Measurements from ENCODE around the gene SPAG6.

The SPAG6 gene

GRCh38 chr10:22329150-22329549, 16.1 kb upstream of the SPAG6 start:
- FAIRE-seq = no peak
- no peak for DNase-seq (ENCODE audit: insufficient read length, low spot score)
- no peak for TF ChIP-seq PAX5 (IDR thresholded peaks at IDR 0.05; ENCODE audit: insufficient read depth, low read length, severe bottlenecking)
- no peak for TF ChIP-seq POLR2AphosphoS5 (IDR thresholded peaks at IDR 0.05; ENCODE audit: low read depth, low read length)
- no peak for TF ChIP-seq POLR2A (IDR thresholded peaks at IDR 0.05; ENCODE audit: low read depth, low read length)
- TF ChIP-seq SPI1 (IDR thresholded peaks at IDR 0.05; ENCODE audit: low read depth, low read length) = no peak
- no peak for TF ChIP-seq POU2F2 (IDR thresholded peaks at IDR 0.05; ENCODE audit: low read depth, low read length)
- no peak for TF ChIP-seq TAF1 (IDR thresholded peaks at IDR 0.05; ENCODE audit: low read depth, low read length)

GRCh38 chr10:22332116-22332692, 13.1 kb upstream of the SPAG6 start:
- DNase-seq (ENCODE audit: insufficient read length, low spot score) = no peak
- TF ChIP-seq POLR2AphosphoS5 (IDR thresholded peaks at IDR 0.05; ENCODE audit: low read depth, low read length) (no peak), SPI1 (IDR thresholded peaks at IDR 0.05; ENCODE audit: low read depth, low read length) (no peak), PAX5 (IDR thresholded peaks at IDR 0.05; ENCODE audit: insufficient read depth, low read length, severe bottlenecking) (no peak), TAF1 (IDR thresholded peaks at IDR 0.05; ENCODE audit: low read depth, low read length) (no peak), POLR2A (IDR thresholded peaks at IDR 0.05; ENCODE audit: low read depth, low read length) (no peak), POU2F2 (IDR thresholded peaks at IDR 0.05; ENCODE audit: low read depth, low read length) (no peak)
- no peak for FAIRE-seq

GRCh38 chr10:22333167-22333974, 11.9 kb upstream of the SPAG6 start:
- TF ChIP-seq POU2F2 (IDR thresholded peaks at IDR 0.05; ENCODE audit: low read depth, low read length) (no peak), PAX5 (IDR thresholded peaks at IDR 0.05; ENCODE audit: insufficient read depth, low read length, severe bottlenecking) (no peak), TAF1 (IDR thresholded peaks at IDR 0.05; ENCODE audit: low read depth, low read length) (no peak), SPI1 (IDR thresholded peaks at IDR 0.05; ENCODE audit: low read depth, low read length) (no peak), POLR2AphosphoS5 (IDR thresholded peaks at IDR 0.05; ENCODE audit: low read depth, low read length) (no peak), POLR2A (IDR thresholded peaks at IDR 0.05; ENCODE audit: low read depth, low read length) (no peak)
- FAIRE-seq = peak; percentile 72
- DNase-seq (ENCODE audit: insufficient read length, low spot score) = no peak

- DNase-seq (ENCODE audit: insufficient read length, low spot score) = no peak
- no peak for TF ChIP-seq POU2F2 (IDR thresholded peaks at IDR 0.05; ENCODE audit: low read depth, low read length)
- no peak for TF ChIP-seq SPI1 (IDR thresholded peaks at IDR 0.05; ENCODE audit: low read depth, low read length)
- no peak for TF ChIP-seq TAF1 (IDR thresholded peaks at IDR 0.05; ENCODE audit: low read depth, low read length)
- TF ChIP-seq POLR2A (IDR thresholded peaks at IDR 0.05; ENCODE audit: low read depth, low read length) = no peak
- no peak for TF ChIP-seq POLR2AphosphoS5 (IDR thresholded peaks at IDR 0.05; ENCODE audit: low read depth, low read length)
- no peak for TF ChIP-seq PAX5 (IDR thresholded peaks at IDR 0.05; ENCODE audit: insufficient read depth, low read length, severe bottlenecking)
- FAIRE-seq = no peak
Measured at GRCh38 chr10:22333975-22334282, 11.4 kb upstream of the SPAG6 start.

GRCh38 chr10:22334414-22335172, 10.7 kb upstream of the SPAG6 start:
- FAIRE-seq (no peak), DNase-seq (ENCODE audit: insufficient read length, low spot score) (no peak)
- TF ChIP-seq SPI1 (IDR thresholded peaks at IDR 0.05; ENCODE audit: low read depth, low read length) = no peak
- TF ChIP-seq POLR2AphosphoS5 (IDR thresholded peaks at IDR 0.05; ENCODE audit: low read depth, low read length) = no peak
- no peak for TF ChIP-seq PAX5 (IDR thresholded peaks at IDR 0.05; ENCODE audit: insufficient read depth, low read length, severe bottlenecking)
- no peak for TF ChIP-seq POLR2A (IDR thresholded peaks at IDR 0.05; ENCODE audit: low read depth, low read length)
- no peak for TF ChIP-seq POU2F2 (IDR thresholded peaks at IDR 0.05; ENCODE audit: low read depth, low read length)
- no peak for TF ChIP-seq TAF1 (IDR thresholded peaks at IDR 0.05; ENCODE audit: low read depth, low read length)

- TF ChIP-seq SPI1 (IDR thresholded peaks at IDR 0.05; ENCODE audit: low read depth, low read length) (no peak), POLR2AphosphoS5 (IDR thresholded peaks at IDR 0.05; ENCODE audit: low read depth, low read length) (no peak), PAX5 (IDR thresholded peaks at IDR 0.05; ENCODE audit: insufficient read depth, low read length, severe bottlenecking) (no peak), POLR2A (IDR thresholded peaks at IDR 0.05; ENCODE audit: low read depth, low read length) (no peak), TAF1 (IDR thresholded peaks at IDR 0.05; ENCODE audit: low read depth, low read length) (no peak), POU2F2 (IDR thresholded peaks at IDR 0.05; ENCODE audit: low read depth, low read length) (peak; percentile 87)
- DNase-seq (ENCODE audit: insufficient read length, low spot score) (no peak), FAIRE-seq (peak; percentile 89)
Measured at GRCh38 chr10:22335173-22335933, 9.9 kb upstream of the SPAG6 start.

- DNase-seq (ENCODE audit: insufficient read length, low spot score) = no peak
- no peak for FAIRE-seq
Measured at GRCh38 chr10:22338185-22338900, 7.0 kb upstream of the SPAG6 start.

GRCh38 chr10:22338931-22339330, 6.4 kb upstream of the SPAG6 start:
- DNase-seq (ENCODE audit: insufficient read length, low spot score) = no peak
- no peak for FAIRE-seq
- no peak for TF ChIP-seq POLR2A (IDR thresholded peaks at IDR 0.05; ENCODE audit: low read depth, low read length)
- no peak for TF ChIP-seq POLR2AphosphoS5 (IDR thresholded peaks at IDR 0.05; ENCODE audit: low read depth, low read length)
- no peak for TF ChIP-seq TAF1 (IDR thresholded peaks at IDR 0.05; ENCODE audit: low read depth, low read length)
- TF ChIP-seq POU2F2 (IDR thresholded peaks at IDR 0.05; ENCODE audit: low read depth, low read length) = no peak

More at GRCh38 chr10:22338185-22338900, 7.0 kb upstream of the SPAG6 start:
- TF ChIP-seq POLR2A (IDR thresholded peaks at IDR 0.05; ENCODE audit: low read depth, low read length) (no peak), PAX5 (IDR thresholded peaks at IDR 0.05; ENCODE audit: insufficient read depth, low read length, severe bottlenecking) (no peak), SPI1 (IDR thresholded peaks at IDR 0.05; ENCODE audit: low read depth, low read length) (no peak), TAF1 (IDR thresholded peaks at IDR 0.05; ENCODE audit: low read depth, low read length) (no peak), POU2F2 (IDR thresholded peaks at IDR 0.05; ENCODE audit: low read depth, low read length) (no peak), POLR2AphosphoS5 (IDR thresholded peaks at IDR 0.05; ENCODE audit: low read depth, low read length) (no peak)

Data from GM12891 (cell line).